ENCODE data around the gene LOXL4. TPM values are rescaled to one million over a fixed set of nuclear protein-coding genes. Genes with fewer than 3 reads are reported as not detected.

Gene LOXL4
- total RNA-seq, 1 donor from 2014 or later, result 2.9 TPM

DNA sequence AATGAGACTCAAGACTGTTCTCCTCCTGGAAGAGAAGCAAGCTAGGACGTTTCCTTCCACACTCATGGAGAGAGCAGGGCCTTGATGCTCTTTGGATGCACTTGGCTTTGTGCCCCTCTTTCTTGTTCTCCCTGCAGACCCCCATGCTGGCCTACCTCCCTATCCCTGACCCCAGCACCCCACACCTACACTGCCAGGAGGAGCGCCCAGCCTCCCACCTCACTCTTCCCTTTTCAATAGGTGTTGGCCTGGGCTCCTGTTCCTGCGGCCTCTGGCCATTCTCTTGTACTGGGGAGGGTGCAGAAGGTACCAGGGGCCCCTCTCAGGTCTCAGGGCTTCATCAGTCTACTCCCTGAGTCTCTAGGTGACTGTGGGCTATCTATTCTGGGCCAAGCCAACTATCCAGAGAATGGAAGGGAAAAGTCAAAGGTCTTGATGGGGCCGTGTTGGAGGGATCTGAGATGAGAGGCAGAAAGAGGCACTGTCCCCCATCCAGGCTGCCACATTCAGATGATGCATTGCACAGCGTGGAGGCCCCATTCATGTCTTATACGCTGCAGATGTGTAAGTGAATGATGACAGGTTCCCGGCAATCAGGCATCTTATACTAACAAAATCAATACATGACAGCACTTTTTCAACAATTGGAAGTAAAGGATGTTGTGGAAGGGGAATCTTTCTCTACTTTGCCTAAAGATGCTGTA is 32.7 kb upstream of the LOXL4 start:
- Mint-ChIP-seq H3K36me3 (ENCODE audit: unreplicated experiment) (no peaks in the 10 kb centered on the region), H3K4me1 (ENCODE audit: unreplicated experiment) (peaks cover 17% of the 10 kb centered on the region)
- TF ChIP-seq, protein P1, sequence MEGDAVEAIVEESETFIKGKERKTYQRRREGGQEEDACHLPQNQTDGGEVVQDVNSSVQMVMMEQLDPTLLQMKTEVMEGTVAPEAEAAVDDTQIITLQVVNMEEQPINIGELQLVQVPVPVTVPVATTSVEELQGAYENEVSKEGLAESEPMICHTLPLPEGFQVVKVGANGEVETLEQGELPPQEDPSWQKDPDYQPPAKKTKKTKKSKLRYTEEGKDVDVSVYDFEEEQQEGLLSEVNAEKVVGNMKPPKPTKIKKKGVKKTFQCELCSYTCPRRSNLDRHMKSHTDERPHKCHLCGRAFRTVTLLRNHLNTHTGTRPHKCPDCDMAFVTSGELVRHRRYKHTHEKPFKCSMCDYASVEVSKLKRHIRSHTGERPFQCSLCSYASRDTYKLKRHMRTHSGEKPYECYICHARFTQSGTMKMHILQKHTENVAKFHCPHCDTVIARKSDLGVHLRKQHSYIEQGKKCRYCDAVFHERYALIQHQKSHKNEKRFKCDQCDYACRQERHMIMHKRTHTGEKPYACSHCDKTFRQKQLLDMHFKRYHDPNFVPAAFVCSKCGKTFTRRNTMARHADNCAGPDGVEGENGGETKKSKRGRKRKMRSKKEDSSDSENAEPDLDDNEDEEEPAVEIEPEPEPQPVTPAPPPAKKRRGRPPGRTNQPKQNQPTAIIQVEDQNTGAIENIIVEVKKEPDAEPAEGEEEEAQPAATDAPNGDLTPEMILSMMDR (IDR thresholded peaks at IDR 0.05), result no peak

GRCh38 chr10:98299341-98299740 is 31.3 kb upstream of the LOXL4 start:
- no peaks in the 10 kb centered on the region for H3K9me3 Mint-ChIP-seq (ENCODE audit: unreplicated experiment)
- DNase-seq (ENCODE audit: extremely low spot score, unreplicated experiment), result no peak

More for the DNA sequence above, 32.7 kb upstream of the LOXL4 start:
- Mint-ChIP-seq H3K27me3 (ENCODE audit: unreplicated experiment) (peaks cover 50% of the 10 kb centered on the region), H3K4me3 (ENCODE audit: unreplicated experiment) (no peak overlapping the region), H3K9me3 (ENCODE audit: unreplicated experiment) (no peaks in the 10 kb centered on the region), H3K27ac (ENCODE audit: unreplicated experiment) (no peak overlapping the region)
- no peak for DNase-seq (ENCODE audit: extremely low spot score, unreplicated experiment)

DNA sequence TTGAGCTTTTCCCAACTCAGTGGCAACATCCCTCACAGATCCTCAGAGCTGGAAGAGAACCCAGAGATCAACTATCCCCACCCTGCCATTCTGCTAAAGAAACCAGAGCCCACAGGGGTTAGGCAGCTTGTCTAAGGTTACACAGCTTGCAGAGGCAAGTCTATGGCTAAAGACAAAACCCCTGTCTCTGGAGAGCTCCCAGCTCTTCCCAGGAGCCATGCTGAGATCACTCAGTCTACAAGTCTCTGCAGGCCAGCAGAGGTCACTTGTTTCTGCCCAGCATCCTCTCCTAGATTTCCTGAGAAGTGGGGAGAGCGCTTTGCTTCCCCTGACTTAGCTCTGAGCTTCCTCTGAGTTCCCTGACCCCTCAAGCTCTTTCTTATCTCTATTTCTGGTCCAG is 28.5 kb upstream of the LOXL4 start:
- Mint-ChIP-seq H3K36me3 (ENCODE audit: unreplicated experiment) (no peaks in the 10 kb centered on the region), H3K4me1 (ENCODE audit: unreplicated experiment) (peaks cover 43% of the 10 kb centered on the region), H3K27ac (ENCODE audit: unreplicated experiment) (no peak overlapping the region), H3K4me3 (ENCODE audit: unreplicated experiment) (no peak overlapping the region), H3K9me3 (ENCODE audit: unreplicated experiment) (no peaks in the 10 kb centered on the region), H3K27me3 (ENCODE audit: unreplicated experiment) (peaks cover 46% of the 10 kb centered on the region)
- no peak for DNase-seq (ENCODE audit: extremely low spot score, unreplicated experiment)
- TF ChIP-seq, protein P1 (IDR thresholded peaks at IDR 0.05), result no peak

More at GRCh38 chr10:98299341-98299740, 31.3 kb upstream of the LOXL4 start:
- Mint-ChIP-seq H3K27me3 (ENCODE audit: unreplicated experiment) (peaks cover 49% of the 10 kb centered on the region), H3K4me3 (ENCODE audit: unreplicated experiment) (no peak overlapping the region), H3K4me1 (ENCODE audit: unreplicated experiment) (peaks cover 29% of the 10 kb centered on the region), H3K27ac (ENCODE audit: unreplicated experiment) (no peak overlapping the region), H3K36me3 (ENCODE audit: unreplicated experiment) (no peaks in the 10 kb centered on the region)
- TF ChIP-seq, protein P1 (IDR thresholded peaks at IDR 0.05), result no peak

DNA sequence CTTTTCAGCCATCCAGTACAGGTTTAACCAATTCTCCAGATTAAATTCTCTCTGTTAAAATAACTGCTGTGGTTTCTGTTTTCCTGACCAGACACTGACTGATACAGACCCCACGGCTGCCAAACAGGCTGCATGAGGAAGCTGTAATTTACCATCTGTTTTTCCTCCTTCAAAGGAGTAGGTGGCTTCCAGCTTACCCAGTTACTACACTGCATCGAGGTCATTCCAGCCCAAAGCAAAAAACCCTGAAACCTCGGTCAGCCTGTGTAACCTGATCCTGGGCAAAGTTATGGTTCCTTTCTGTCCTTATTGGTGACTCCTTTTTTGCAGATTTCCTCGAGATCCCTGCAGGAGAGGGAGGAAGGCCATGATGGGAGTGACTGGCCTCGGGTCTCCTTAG is 27.9 kb upstream of the LOXL4 start:
- H3K27ac Mint-ChIP-seq (ENCODE audit: unreplicated experiment), result peak overlapping the region; percentile 57
- no peaks in the 10 kb centered on the region for H3K36me3 Mint-ChIP-seq (ENCODE audit: unreplicated experiment)
- TF ChIP-seq, protein P1 (IDR thresholded peaks at IDR 0.05), result no peak
- DNase-seq (ENCODE audit: extremely low spot score, unreplicated experiment), result no peak
- H3K27me3 Mint-ChIP-seq (ENCODE audit: unreplicated experiment), result peaks cover 43% of the 10 kb centered on the region
- no peak overlapping the region for H3K4me3 Mint-ChIP-seq (ENCODE audit: unreplicated experiment)
- peaks cover 43% of the 10 kb centered on the region for H3K4me1 Mint-ChIP-seq (ENCODE audit: unreplicated experiment)
- no peaks in the 10 kb centered on the region for H3K9me3 Mint-ChIP-seq (ENCODE audit: unreplicated experiment)

GRCh38 chr10:98295401-98295811 is 27.4 kb upstream of the LOXL4 start:
- Mint-ChIP-seq H3K27ac (ENCODE audit: unreplicated experiment) (peak overlapping the region; percentile 57), H3K27me3 (ENCODE audit: unreplicated experiment) (peaks cover 38% of the 10 kb centered on the region), H3K4me3 (ENCODE audit: unreplicated experiment) (no peak overlapping the region), H3K36me3 (ENCODE audit: unreplicated experiment) (no peaks in the 10 kb centered on the region), H3K4me1 (ENCODE audit: unreplicated experiment) (peaks cover 43% of the 10 kb centered on the region), H3K9me3 (ENCODE audit: unreplicated experiment) (no peaks in the 10 kb centered on the region)
- TF ChIP-seq, protein P1 (IDR thresholded peaks at IDR 0.05), result no peak
- DNase-seq (ENCODE audit: extremely low spot score, unreplicated experiment), result no peak
